ENCODE results near the gene BABAM1.

- no peak for TF ChIP-seq CTCF (IDR thresholded peaks at IDR 0.05 in 2 of 3, conservative IDR thresholded peaks at IDR 0.05 in 1 of 3; ENCODE audit: borderline replicate concordance in 1 of 3, insufficient read depth in 1 of 3, low read depth in 2 of 3, low read length in 2 of 3)
- no peak for TF ChIP-seq EZH2 (IDR thresholded peaks at IDR 0.05)
- no peak for TF ChIP-seq SP1 (IDR thresholded peaks at IDR 0.05; ENCODE audit: low read depth)
- peak; percentile 63; the same call in 1 of the 2 replicates for TF ChIP-seq POLR2AphosphoS5 (IDR thresholded peaks at IDR 0.05; ENCODE audit: low read depth, low read length)
- TF ChIP-seq EZH2phosphoT487 (IDR thresholded peaks at IDR 0.05; ENCODE audit: borderline replicate concordance) = no peak
- TF ChIP-seq POLR2A (IDR thresholded peaks at IDR 0.05; ENCODE audit: borderline replicate concordance, extremely low read depth, insufficient read depth, insufficient read length) = no peak
- no peak for TF ChIP-seq SRF (IDR thresholded peaks at IDR 0.05; ENCODE audit: low read depth)
- TF ChIP-seq ZBTB33 (IDR thresholded peaks at IDR 0.05; ENCODE audit: extremely low read depth, insufficient replicate concordance, low read length) = no peak
- no peak for TF ChIP-seq MAX (IDR thresholded peaks at IDR 0.05)
- TF ChIP-seq EGR1 (IDR thresholded peaks at IDR 0.05; ENCODE audit: low read depth) = no peak
These were observed 31.1 kb upstream of the BABAM1 start for GRCh38 chr19:17235971-17236777.
